GM12891 (cell line): ENCODE data around the gene ITPA.
"Not testable (repeated sequence)": the region's sequence is repeated elsewhere in the genome, so short reads cannot be mapped to it uniquely, and the experiment has no call there.

ENCODE experiments used
- DNase-seq: peaks from one replicate; pipeline ENCODE4 v3.0.0; 2011; ENCODE audit warnings: low spot score; ENCODE audit not compliant: insufficient read length
- FAIRE-seq: peaks from 2 replicates; lab custom pipeline; 2011; peaks lifted over from hg19 to GRCh38; lab: Jason Lieb, UNC
- PAX5 ChIP-seq: IDR thresholded peaks from 2 replicates; pipeline ENCODE4 v1.6.1; 2011; ENCODE audit warnings: low read length, moderate library complexity, mild to moderate bottlenecking; ENCODE audit not compliant: insufficient read depth, severe bottlenecking
- POLR2A ChIP-seq: IDR thresholded peaks from 2 replicates; pipeline ENCODE4 v1.6.1; 2011; ENCODE audit warnings: low read depth, low read length, control low read depth
- POLR2AphosphoS5 ChIP-seq: IDR thresholded peaks from 2 replicates; pipeline ENCODE4 v1.6.1; 2011; ENCODE audit warnings: low read depth, low read length, control low read depth
- POU2F2 ChIP-seq: IDR thresholded peaks from 2 replicates; pipeline ENCODE4 v1.6.1; 2011; ENCODE audit warnings: low read depth, mild to moderate bottlenecking, control low read depth, low read length, moderate library complexity
- SPI1 ChIP-seq: IDR thresholded peaks from 2 replicates; pipeline ENCODE4 v1.6.1; 2011; ENCODE audit warnings: low read depth, low read length, control low read depth
- TAF1 ChIP-seq: IDR thresholded peaks from 2 replicates; pipeline ENCODE4 v1.6.1; 2011; ENCODE audit warnings: low read depth, low read length, control low read depth

ITPA gene

DNA sequence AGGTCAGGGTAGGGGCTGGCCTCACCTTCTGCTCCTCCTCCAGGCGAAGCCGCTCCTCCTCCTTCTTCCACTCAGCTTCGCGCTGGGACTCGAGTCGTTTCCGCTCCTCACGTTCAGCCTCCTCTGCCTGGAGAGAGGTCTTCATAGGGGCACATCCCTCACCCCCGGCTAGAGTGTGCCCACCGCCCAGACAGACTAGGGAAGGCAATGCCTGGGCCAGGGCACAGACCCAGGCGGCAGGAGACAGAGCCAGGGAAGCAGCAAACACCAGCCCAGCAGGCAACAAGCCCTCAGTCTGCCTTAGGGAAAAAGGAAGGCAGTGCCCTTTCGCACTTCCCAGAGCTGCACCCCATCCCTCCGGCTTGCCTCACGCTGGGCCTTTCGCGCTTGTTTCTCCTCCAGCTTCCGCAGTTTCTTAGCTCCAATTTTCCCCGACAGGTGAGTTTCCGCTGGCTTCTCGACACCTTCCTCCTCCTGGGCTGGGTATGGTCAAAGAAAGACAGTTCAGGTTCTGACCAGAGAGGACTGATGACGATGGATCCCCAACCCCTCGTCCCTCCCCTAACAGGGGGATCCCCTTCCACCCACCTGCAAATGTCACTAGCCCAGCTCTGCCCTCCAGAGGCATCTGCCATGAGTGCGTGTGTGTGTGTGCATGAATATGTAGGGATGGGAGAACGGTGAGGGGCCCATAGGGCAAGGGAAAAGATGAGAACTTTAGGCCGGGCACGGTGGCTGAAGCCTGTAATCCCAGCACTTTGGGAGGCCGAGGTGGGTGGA lies 9.1 kb upstream of the ITPA start:
- DNase-seq (no peak), FAIRE-seq (no peak)
- TF ChIP-seq POLR2A (no peak), TAF1 (no peak), POU2F2 (no peak), SPI1 (no peak)

DNA sequence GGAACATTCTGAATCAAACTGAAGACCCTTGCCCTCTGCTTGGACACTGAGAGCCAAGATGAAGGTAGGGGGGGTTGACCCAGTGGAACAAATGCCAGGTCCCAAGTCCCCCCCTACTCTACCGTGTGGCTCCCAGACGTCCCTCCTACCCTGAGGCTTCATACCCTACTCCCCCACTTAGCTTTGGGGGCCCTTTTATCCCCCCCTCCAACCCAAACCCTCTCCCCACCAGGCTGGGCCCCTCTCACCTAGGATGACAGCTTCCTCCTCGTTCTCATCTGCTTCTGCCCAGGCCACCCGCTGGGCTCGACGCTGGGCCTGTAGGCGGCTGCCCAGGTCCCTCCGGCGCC lies 6.4 kb upstream of the ITPA start:
- TF ChIP-seq TAF1: no peak
- no peak for TF ChIP-seq SPI1
- TF ChIP-seq PAX5: no peak
- no peak for TF ChIP-seq POLR2AphosphoS5
- no peak for TF ChIP-seq POLR2A
- TF ChIP-seq POU2F2: no peak
- FAIRE-seq (no peak), DNase-seq (no peak)

DNA sequence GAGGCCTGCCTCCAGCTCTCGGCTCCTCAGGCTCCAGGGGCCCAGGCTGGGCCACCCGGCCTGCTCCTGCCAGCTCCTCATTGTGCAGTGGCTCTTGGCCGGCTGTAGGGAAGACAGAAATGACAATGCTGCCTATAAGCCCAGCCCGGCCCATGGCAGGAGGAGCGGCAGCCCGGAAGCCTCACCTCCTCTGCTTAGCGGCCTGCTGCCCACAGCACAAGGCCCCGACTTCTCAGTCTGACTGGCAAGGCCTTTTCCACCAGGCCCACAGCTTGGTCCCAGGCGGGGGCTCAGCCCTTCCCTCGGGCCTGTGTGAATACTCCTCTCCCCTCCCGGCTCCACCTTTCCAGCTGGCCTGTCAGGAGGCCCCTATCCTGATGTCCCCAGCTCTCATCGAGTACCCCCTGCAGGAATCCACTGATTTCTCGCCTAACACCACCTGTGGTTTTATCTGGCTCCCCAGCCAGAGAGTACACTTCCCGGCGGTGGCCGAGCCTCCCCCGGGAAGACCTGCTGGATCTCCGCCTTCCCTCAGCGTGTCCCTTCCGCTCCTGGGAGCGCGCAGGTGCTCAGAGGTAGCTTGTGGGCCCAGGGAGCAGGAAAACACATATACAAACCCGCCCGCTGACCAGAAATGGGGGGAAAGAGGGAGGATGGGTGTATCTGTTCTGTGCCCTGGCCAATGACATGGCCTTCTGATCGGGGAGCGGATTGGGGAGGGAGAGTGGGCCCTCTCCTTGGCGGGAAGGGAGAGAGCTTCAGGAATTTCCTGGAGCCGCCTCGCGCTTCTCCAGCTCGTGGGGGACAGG lies 5.8 kb upstream of the ITPA start:
- TF ChIP-seq POLR2AphosphoS5: 0 out of 2 replicates have a peak, but pooled peaks have one; percentile 23
- no peak for TF ChIP-seq PAX5
- DNase-seq (peak; percentile 51), FAIRE-seq (peak; percentile 59)

DNA sequence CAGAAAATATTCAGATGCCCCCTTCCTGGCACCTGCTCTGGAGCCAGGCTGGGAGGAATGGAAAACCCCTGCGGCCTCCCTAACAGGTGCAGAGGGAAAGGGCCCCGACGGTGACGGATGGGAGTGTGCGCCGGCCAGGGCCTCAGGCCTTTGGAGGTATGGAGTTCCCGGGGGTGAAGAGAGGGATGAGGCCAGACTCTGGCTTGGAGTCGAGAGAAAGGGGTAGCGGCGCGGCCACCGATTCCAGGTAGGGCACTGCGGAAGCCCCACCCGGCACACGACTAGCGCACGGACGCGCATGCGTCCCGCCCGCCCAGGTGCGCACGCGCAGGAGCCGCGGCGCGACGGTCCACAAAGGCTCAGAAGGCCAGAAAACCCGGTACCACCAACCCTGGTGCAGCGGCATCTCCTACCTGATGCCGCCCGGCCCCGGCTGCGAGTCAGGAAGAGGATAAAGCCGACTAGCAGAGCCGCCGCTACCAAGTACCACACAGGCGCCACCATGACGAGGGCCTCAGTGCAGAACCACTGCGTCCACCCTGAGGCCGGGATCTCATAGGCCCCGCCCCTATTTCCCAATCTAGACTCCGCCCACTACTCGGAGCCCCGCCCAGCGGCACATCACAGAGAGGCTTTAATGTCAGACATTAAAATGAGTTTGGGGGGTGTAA lies 5.0 kb upstream of the ITPA start, which contains the start of gene DDRGK1:
TSS of gene DDRGK1 (minus strand) at position 559 of the 671 bp plus-strand sequence. CDS start at position 504, 55 bp downstream.
- peak; percentile 41; the same call in 1 of the 2 replicates for TF ChIP-seq TAF1
- peak; percentile 82 for TF ChIP-seq POLR2AphosphoS5
- no peak for TF ChIP-seq POU2F2
- no peak; the same call in 1 of the 2 replicates for TF ChIP-seq SPI1
- peak; percentile 66 for TF ChIP-seq POLR2A
- TF ChIP-seq PAX5: no peak
- peak; percentile 99 for FAIRE-seq
- DNase-seq: peak; percentile 91

DNA sequence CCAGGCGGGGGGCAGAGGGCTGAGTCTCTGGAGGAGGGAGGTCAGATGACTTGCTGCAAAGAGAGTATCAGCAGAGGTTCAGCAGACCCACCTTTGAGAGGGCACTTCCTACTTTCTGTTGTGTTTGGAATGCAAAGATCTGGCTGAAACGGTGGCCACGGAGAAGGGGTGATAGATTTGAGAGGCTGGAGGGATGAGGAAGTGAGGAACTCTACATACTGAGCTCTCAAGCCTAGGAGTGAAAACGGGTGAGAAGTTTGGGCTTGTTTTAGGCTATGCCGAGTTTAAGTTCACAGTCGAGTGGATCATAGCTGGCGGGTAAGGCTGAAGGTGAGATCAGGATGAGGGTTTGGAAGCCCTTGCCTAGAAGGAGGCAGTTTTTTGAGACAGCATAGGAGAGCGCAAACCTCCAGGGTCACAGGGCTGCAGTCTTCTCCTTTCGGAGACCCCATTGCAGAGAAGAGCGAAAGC lies 477 bp upstream of the ITPA start:
- DNase-seq (no peak), FAIRE-seq (peak; percentile 77)
- TF ChIP-seq PAX5: no peak
- no peak for TF ChIP-seq POU2F2
- peak; percentile 71 for TF ChIP-seq SPI1
- no peak for TF ChIP-seq TAF1
- TF ChIP-seq POLR2AphosphoS5: no peak
- TF ChIP-seq POLR2A: no peak

DNA sequence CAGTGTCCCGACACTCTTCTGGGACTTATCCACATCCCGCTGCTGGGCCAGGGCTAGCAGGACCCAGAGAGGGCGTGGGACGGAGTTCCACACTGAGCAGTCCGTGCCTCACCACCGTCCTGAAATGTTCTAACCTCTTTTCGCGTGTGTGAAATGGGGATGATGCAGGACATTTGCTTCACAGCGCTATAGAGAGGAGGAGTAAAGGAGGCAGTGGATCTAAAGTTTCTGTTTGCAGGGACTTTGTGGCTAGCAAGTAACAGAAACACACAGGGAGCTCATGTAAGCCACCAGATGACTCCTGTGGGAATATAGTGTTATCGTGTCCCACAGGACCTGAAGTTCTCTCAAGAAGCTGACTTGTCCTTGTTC lies 634 bp downstream of the ITPA start:
- TF ChIP-seq SPI1 (no peak), POU2F2 (no peak), PAX5 (no peak), TAF1 (no peak), POLR2AphosphoS5 (no peak), POLR2A (no peak)
- FAIRE-seq (peak; percentile 69), DNase-seq (no peak)

DNA sequence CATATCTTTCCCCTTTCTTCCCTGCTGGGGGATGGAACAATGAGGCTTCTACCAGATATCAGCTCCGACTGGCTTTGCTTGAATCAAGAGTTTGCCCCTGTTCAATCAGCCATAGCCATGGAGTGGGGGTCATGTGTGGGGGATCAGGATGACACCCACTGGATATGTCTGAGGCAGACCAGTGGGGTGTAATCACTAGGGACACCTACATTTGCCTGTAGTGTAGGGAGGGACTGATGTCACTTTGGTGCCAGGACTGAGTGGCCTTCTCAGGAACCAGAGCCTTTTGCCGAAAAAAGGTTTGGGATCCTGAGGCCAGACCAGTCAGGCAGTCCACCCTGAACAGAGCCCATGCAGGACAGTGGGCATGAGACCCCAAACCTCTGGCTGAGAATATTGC lies 1.0 kb downstream of the ITPA start:
- FAIRE-seq: no peak
- no peak for DNase-seq
- TF ChIP-seq POU2F2: no peak
- no peak for TF ChIP-seq PAX5
- TF ChIP-seq POLR2A: no peak
- no peak for TF ChIP-seq SPI1
- no peak for TF ChIP-seq TAF1
- no peak for TF ChIP-seq POLR2AphosphoS5

DNA sequence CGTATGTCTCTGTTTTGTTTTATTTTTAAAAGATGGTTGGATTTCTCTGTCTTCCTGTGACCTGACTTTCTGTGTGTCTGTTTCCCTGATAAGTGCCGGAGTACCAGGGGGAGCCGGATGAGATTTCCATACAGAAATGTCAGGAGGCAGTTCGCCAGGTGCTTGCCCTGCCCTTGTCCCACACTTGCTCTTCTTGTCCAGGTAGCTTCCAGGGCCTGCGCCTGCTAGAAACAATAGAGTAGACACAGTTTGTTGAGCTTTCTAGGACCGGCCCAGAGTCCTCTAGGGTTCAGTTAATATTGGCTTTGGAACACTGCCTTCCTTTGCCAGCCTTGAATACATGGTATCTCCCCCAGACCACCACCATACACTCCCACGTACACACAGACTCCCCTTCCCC lies 3.9 kb downstream of the ITPA start:
- DNase-seq (no peak), FAIRE-seq (no peak)
- no peak for TF ChIP-seq POU2F2
- TF ChIP-seq PAX5: no peak
- TF ChIP-seq POLR2A: no peak
- no peak for TF ChIP-seq TAF1
- TF ChIP-seq SPI1: no peak
- no peak for TF ChIP-seq POLR2AphosphoS5

DNA sequence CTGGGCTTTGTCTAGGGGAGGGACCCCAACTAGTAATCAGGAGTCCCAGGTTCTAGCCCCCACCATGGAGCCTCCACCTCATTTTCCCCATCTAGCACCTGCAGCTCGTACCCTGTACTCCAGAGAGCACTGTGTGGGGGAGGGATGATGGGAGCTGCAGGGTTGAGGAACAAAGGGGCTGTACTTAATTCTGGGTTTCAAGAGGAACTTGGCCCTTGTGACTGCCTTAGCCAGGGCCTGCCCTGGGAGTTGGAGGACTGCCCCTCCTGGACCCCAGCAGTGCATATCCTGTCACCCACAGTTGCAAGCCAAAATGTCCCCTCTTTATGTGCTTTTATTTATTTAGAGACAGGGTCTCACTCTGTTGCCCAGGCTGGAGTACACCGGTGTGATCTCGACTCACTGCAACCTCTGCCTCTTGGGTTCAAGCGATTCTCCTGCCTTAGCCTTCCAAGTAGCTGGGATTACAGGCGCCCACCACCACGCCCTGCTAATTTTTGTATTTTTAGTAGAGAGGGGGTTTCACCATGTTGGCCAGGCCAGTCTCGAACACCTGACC lies 6.1 kb downstream of the ITPA start:
- not testable (repeated sequence) for DNase-seq, FAIRE-seq
